ENCODE data around the gene ADRM1. TPM values are rescaled to one million over a fixed set of nuclear protein-coding genes. Genes with fewer than 3 reads are reported as not detected.
A peak's percentile ranks its signal among the peaks of the same experiment; 100 is the strongest.

ADRM1 gene
- total RNA-seq, 1 experiment from 2014 or later, result 290 TPM

GRCh38 chr20:62269871-62270270 is 32.9 kb upstream of the ADRM1 start:
- Histone ChIP-seq H3K4me3 (ENCODE audit: insufficient read depth, low read depth, low read length) (no peak overlapping the region), H3K36me3 (replicated peaks; ENCODE audit: control insufficient read depth, insufficient read depth, low read length) (peaks cover 14% of the 10 kb centered on the region), H3K27me3 (ENCODE audit: control insufficient read depth, insufficient read depth, low read length) (no peaks in the 10 kb centered on the region)
- DNase-seq, result no peak

- peak; percentile 67 for DNase-seq
- Histone ChIP-seq H3K36me3 (replicated peaks; ENCODE audit: control insufficient read depth, insufficient read depth, low read length) (peaks cover 12% of the 10 kb centered on the region), H3K27me3 (ENCODE audit: control insufficient read depth, insufficient read depth, low read length) (no peaks in the 10 kb centered on the region), H3K4me3 (ENCODE audit: insufficient read depth, low read depth, low read length) (no peak overlapping the region)
Measured at GRCh38 chr20:62272200-62272599, 30.6 kb upstream of the ADRM1 start.

- no peaks in the 10 kb centered on the region for H3K27me3 ChIP-seq (ENCODE audit: control insufficient read depth, insufficient read depth, low read length)
- H3K4me3 ChIP-seq (ENCODE audit: insufficient read depth, low read depth, low read length), result no peak overlapping the region
- DNase-seq, result no peak
- peaks cover 12% of the 10 kb centered on the region for H3K36me3 ChIP-seq (replicated peaks; ENCODE audit: control insufficient read depth, insufficient read depth, low read length)
Measured at GRCh38 chr20:62273416-62273815, 29.4 kb upstream of the ADRM1 start.

- Histone ChIP-seq H3K36me3 (replicated peaks; ENCODE audit: control insufficient read depth, insufficient read depth, low read length) (peaks cover 18% of the 10 kb centered on the region), H3K27me3 (ENCODE audit: control insufficient read depth, insufficient read depth, low read length) (no peaks in the 10 kb centered on the region), H3K4me3 (ENCODE audit: insufficient read depth, low read depth, low read length) (no peak overlapping the region)
- DNase-seq, result no peak
Measured at GRCh38 chr20:62274332-62274950, 28.4 kb upstream of the ADRM1 start.

GRCh38 chr20:62275219-62275618 is 27.6 kb upstream of the ADRM1 start:
- no peak overlapping the region for H3K4me3 ChIP-seq (ENCODE audit: insufficient read depth, low read depth, low read length)
- DNase-seq, result no peak
- H3K27me3 ChIP-seq (ENCODE audit: control insufficient read depth, insufficient read depth, low read length), result no peaks in the 10 kb centered on the region
- peaks cover 24% of the 10 kb centered on the region for H3K36me3 ChIP-seq (replicated peaks; ENCODE audit: control insufficient read depth, insufficient read depth, low read length)

GRCh38 chr20:62276439-62276838 is 26.4 kb upstream of the ADRM1 start:
- no peak overlapping the region for H3K4me3 ChIP-seq (ENCODE audit: insufficient read depth, low read depth, low read length)
- DNase-seq, result no peak
- H3K27me3 ChIP-seq (ENCODE audit: control insufficient read depth, insufficient read depth, low read length), result no peaks in the 10 kb centered on the region
- H3K36me3 ChIP-seq (replicated peaks; ENCODE audit: control insufficient read depth, insufficient read depth, low read length), result peaks cover 30% of the 10 kb centered on the region

GRCh38 chr20:62277253-62277652 is 25.5 kb upstream of the ADRM1 start:
- Histone ChIP-seq H3K36me3 (replicated peaks; ENCODE audit: control insufficient read depth, insufficient read depth, low read length) (peaks cover 32% of the 10 kb centered on the region), H3K4me3 (ENCODE audit: insufficient read depth, low read depth, low read length) (no peak overlapping the region), H3K27me3 (ENCODE audit: control insufficient read depth, insufficient read depth, low read length) (no peaks in the 10 kb centered on the region)
- DNase-seq, result no peak

- no peak for DNase-seq
- Histone ChIP-seq H3K36me3 (replicated peaks; ENCODE audit: control insufficient read depth, insufficient read depth, low read length) (peaks cover 22% of the 10 kb centered on the region), H3K27me3 (ENCODE audit: control insufficient read depth, insufficient read depth, low read length) (no peaks in the 10 kb centered on the region), H3K4me3 (ENCODE audit: insufficient read depth, low read depth, low read length) (no peak overlapping the region)
Measured at GRCh38 chr20:62280303-62280702, 22.5 kb upstream of the ADRM1 start.

GRCh38 chr20:62281161-62281933 is 21.4 kb upstream of the ADRM1 start:
- no peak for DNase-seq
- H3K4me3 ChIP-seq (ENCODE audit: insufficient read depth, low read depth, low read length), result no peak overlapping the region
- H3K27me3 ChIP-seq (ENCODE audit: control insufficient read depth, insufficient read depth, low read length), result no peaks in the 10 kb centered on the region
- peaks cover 26% of the 10 kb centered on the region for H3K36me3 ChIP-seq (replicated peaks; ENCODE audit: control insufficient read depth, insufficient read depth, low read length)

- no peak overlapping the region for H3K4me3 ChIP-seq (ENCODE audit: insufficient read depth, low read depth, low read length)
- peaks cover 28% of the 10 kb centered on the region for H3K36me3 ChIP-seq (replicated peaks; ENCODE audit: control insufficient read depth, insufficient read depth, low read length)
- H3K27me3 ChIP-seq (ENCODE audit: control insufficient read depth, insufficient read depth, low read length), result no peaks in the 10 kb centered on the region
- no peak for DNase-seq
Measured at GRCh38 chr20:62282103-62282502, 20.7 kb upstream of the ADRM1 start.

- DNase-seq, result no peak
- peaks cover 28% of the 10 kb centered on the region for H3K36me3 ChIP-seq (replicated peaks; ENCODE audit: control insufficient read depth, insufficient read depth, low read length)
- H3K27me3 ChIP-seq (ENCODE audit: control insufficient read depth, insufficient read depth, low read length), result no peaks in the 10 kb centered on the region
- H3K4me3 ChIP-seq (ENCODE audit: insufficient read depth, low read depth, low read length), result no peak overlapping the region
Measured at GRCh38 chr20:62282877-62283503, 19.8 kb upstream of the ADRM1 start.

- no peak overlapping the region for H3K4me3 ChIP-seq (ENCODE audit: insufficient read depth, low read depth, low read length)
- peaks cover 22% of the 10 kb centered on the region for H3K36me3 ChIP-seq (replicated peaks; ENCODE audit: control insufficient read depth, insufficient read depth, low read length)
- H3K27me3 ChIP-seq (ENCODE audit: control insufficient read depth, insufficient read depth, low read length), result no peaks in the 10 kb centered on the region
- no peak for DNase-seq
Measured at GRCh38 chr20:62284448-62284847, 18.3 kb upstream of the ADRM1 start.

GRCh38 chr20:62285151-62285550 is 17.6 kb upstream of the ADRM1 start:
- no peak overlapping the region for H3K4me3 ChIP-seq (ENCODE audit: insufficient read depth, low read depth, low read length)
- peaks cover 17% of the 10 kb centered on the region for H3K36me3 ChIP-seq (replicated peaks; ENCODE audit: control insufficient read depth, insufficient read depth, low read length)
- no peak for DNase-seq
- no peaks in the 10 kb centered on the region for H3K27me3 ChIP-seq (ENCODE audit: control insufficient read depth, insufficient read depth, low read length)

- DNase-seq, result no peak
- peaks cover 14% of the 10 kb centered on the region for H3K36me3 ChIP-seq (replicated peaks; ENCODE audit: control insufficient read depth, insufficient read depth, low read length)
- no peaks in the 10 kb centered on the region for H3K27me3 ChIP-seq (ENCODE audit: control insufficient read depth, insufficient read depth, low read length)
- no peak overlapping the region for H3K4me3 ChIP-seq (ENCODE audit: insufficient read depth, low read depth, low read length)
Measured at GRCh38 chr20:62285722-62286121, 17.1 kb upstream of the ADRM1 start.

- H3K4me3 ChIP-seq (ENCODE audit: insufficient read depth, low read depth, low read length), result no peak overlapping the region
- DNase-seq, result no peak
- H3K36me3 ChIP-seq (replicated peaks; ENCODE audit: control insufficient read depth, insufficient read depth, low read length), result peaks cover 11% of the 10 kb centered on the region
- H3K27me3 ChIP-seq (ENCODE audit: control insufficient read depth, insufficient read depth, low read length), result no peaks in the 10 kb centered on the region
Measured at GRCh38 chr20:62286493-62287064, 16.2 kb upstream of the ADRM1 start.
